HG03064 (cell line): Measurements from ENCODE around the gene HOXB1.
"Not testable (repeated sequence)": the region's sequence is repeated elsewhere in the genome, so short reads cannot be mapped to it uniquely, and the experiment has no call there.

Experiments used
- ATAC-seq: cut with Tn5 transposase; IDR thresholded peaks from one replicate; pipeline ENCODE4 v1.9.1; 2021; ENCODE audit warnings: low read depth; ENCODE audit not compliant: unreplicated experiment

Gene HOXB1

DNA sequence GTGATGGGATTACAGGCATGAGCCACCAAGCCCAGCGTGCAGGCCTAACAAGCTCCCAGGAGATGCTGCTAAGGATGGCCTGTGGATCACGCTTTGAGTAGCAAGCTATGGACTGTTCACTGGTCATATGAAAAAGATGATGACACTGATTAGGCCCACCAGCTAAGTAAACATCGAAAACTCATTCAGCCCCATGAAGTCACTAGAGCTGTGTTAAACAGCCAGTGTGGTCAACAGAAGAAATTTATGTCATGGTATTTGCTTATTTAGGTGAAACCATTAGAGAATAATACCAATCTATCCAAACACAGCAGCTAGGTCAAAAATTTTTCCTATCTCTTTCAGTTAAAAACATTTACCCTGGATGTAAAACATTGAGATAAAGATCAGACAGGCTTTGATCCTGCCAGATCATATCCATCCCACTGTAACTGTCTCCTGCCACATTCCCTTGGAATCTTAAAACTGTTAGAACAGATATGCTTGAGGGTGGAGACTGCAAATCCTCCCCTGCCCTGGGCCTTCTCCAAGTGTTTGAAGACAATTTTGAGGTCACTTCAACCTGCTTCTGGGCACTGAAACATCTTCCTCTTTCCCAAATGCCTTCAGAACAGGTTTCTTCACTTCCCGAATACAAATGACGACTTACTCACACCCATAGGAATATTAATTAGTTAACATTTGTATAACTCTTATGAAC lies 30.9 kb downstream of the HOXB1 start:
- ATAC-seq = no peak

DNA sequence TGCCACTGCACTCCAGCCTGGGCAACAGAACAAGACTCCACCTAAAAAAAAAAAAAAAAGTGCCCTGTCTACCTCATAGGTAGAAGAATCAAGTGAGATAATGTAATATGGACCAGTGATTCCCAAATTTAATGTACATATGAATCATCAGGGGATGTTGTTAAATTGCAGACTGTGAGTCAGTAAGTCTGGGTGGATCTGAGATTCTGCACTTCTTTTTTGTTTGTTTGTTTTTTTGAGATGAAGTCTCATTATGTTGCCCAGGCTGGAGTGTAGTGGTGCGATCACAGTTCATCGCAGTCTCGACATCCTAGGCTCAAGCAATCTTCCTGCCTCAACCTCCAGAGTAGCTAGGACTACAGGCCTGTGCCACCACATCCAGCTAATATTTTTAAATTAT lies 31.6 kb downstream of the HOXB1 start:
- no peak for ATAC-seq

DNA sequence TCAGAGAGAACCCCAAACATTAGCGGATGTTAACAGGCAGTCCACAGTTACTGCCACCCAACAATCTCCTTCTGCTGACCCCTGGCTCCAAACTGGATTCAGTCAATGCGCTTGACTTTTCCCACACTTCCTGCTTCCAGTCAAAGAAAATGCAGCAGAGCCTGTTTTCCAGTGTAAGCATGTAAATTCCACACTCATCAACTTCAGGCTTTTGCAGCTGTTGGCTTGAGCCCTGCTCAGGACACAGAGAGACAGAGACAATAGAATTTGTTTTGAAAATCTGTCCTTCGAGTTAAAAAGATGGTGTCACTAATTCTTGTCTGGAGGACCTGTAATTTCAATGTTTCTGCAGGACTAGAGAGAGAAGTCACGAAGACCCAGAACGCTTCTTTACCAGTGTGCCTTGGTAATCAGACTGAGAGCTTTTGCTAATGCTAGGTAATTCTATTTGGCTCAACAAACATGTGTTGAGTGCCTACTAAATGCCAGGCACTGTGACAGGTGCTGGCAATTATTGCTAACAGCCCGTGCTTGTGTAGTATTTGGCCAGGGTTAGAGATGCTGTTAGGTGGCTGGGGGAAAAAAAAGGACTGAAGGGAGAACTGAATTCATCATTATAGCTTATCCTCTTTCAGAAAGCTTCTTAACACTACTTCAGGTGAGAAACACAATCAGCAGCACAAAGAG lies 32.5 kb downstream of the HOXB1 start:
- no peak for ATAC-seq

DNA sequence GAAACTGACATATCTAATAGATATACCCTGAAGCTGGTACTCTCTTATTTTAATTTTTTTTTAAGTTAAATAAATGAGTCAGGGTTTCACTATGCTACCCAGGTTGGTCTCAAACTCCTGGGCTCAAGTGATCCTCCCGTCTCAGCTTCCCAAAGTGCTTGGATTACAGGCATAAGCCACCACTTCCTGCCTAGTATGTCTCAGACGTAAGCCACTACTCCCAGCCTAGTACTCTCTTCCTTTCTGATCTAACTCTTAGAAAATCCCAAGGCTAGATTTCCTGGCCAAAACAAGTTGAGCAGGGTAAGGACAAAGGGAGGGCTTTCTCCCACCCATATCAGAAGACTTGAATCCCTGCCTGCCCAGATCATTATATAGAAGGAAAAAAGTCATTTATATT lies 33.7 kb downstream of the HOXB1 start:
- ATAC-seq = no peak

DNA sequence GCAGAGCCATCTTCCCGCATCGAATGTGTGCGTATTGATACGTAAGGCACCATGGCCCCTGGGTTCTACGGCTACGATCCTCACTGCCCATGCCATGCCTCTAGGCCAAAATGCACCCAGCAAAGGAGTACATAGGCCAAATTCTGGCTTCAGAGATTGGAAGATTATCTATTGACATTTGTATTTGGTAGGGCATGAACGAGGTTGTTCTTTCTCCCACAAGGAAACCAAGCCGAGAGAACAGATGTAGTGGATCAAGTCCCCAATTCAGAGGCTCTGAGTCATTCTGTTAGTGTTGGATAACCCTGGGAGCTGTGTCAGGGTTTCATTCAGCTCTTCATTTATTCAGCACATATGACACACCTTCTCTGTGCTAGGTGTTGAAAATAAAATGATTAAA lies 36.5 kb downstream of the HOXB1 start:
- ATAC-seq = no peak

DNA sequence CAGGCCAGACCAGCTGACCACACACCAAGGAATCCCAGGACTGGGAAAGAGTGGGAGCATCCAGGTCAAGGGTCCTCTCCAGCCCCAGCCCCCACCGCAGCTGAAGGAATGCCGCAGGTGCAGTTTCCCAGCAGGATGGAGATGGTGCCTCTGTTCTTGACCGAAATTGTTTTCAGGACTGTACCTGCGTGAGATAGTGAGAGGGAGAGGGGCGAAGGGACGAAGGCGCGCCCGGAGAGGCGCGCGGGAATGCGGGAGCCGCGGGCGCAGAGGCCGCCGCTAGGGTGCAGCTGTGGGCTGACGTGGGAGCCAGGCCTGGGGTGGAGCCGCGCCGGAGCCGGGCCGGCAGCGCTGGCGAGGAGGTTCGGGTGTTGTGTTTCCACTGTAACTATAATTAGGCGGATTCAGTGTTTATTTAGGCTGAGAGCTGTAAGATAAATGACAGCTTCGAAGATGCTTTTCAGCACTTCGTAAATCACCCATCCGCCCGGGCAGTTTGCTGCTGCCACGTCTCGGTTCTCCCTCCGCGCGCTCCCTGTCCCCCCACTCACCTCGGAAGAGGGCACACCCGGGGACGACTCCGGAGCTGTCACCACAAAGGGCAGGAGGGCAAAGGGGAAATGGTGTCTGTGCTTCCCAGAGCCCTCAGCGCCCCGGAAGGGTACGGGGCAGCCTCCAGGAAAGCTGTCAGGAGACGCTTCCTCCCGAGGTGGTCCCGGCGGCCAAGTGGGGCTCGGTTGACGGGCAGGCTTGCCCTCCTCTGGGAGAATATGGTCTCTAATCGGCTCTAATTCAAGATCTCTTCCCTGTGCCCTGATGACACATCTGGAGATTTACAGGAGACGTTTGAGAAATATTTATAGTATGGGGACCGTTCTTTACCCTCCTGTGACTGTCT lies 38.2 kb downstream of the HOXB1 start:
- ATAC-seq = no peak

DNA sequence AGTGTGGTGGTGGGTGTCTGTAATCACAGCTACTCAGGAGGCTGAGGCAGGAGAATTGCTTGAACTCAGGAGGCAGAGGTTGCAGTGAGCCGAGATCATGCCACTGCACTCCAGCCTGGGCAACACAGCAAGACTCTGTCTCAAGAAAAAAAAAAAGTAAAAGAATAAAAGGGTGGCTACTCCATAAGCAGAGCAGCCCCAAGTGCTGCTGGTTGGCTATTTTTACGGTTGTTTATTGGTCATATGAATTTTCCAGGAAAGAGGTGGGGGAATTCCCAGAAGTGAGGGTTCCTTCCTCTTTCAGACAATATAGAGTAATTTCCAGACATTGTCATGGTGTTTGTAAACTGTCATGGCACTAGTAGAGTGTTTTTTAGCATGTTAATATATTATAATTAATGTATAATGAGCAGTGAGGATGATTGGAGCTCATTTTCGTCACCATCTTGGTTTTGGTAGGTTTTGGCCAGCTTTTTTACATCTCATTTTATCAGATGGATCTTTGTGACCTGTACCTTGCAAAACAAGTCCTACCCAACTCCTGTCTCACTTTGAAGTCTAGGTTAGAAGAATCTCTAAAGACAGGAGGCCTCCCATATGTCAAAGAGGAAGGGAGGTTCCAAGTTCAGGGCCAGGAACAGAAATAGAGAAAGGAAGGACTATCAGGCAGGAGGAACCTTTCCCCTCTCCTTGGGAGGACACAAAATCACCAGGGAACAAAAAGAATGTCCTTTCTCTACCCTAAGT lies 39.1 kb downstream of the HOXB1 start:
- ATAC-seq = no peak

DNA sequence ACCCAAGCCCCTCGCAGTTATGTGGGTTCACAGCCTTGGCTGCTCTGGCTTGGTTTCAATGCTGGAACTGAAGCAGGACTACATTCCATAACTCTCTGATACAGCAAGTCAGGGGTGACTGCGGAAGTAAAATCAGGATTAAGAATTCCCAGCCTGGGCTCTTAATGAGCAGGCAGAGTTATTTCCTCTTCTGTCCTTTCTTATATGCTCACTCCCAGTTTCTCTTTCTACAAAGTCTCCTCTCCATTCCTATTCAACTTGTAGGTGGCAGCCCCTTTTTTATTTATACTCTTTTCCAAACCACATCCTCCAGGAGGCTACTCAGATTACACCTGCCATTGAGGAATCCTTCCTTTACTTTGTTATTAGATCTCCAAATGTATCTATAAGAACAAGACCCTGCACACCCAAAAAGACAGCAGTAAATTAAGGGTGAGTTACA lies 40.3 kb downstream of the HOXB1 start:
- ATAC-seq = no peak

DNA sequence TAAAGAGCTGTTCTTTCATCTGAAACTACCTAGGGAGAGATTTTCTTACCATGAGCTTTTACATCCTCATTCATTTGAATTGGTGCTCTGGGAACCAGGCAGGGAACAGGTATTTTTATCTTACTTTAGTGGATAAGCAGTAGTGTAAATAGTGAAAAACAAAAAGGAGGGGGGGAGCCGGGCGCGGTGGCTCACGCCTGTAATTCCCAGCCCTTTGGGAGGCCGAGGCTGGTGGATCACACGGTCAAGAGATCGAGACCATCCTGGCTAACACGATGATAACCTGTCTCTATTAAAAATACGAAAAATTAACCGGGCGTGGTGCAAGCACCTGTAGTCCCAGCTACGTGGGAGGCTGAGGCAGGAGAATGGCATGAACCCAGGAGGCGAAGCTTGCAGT lies 41.0 kb downstream of the HOXB1 start:
- no peak for ATAC-seq

DNA sequence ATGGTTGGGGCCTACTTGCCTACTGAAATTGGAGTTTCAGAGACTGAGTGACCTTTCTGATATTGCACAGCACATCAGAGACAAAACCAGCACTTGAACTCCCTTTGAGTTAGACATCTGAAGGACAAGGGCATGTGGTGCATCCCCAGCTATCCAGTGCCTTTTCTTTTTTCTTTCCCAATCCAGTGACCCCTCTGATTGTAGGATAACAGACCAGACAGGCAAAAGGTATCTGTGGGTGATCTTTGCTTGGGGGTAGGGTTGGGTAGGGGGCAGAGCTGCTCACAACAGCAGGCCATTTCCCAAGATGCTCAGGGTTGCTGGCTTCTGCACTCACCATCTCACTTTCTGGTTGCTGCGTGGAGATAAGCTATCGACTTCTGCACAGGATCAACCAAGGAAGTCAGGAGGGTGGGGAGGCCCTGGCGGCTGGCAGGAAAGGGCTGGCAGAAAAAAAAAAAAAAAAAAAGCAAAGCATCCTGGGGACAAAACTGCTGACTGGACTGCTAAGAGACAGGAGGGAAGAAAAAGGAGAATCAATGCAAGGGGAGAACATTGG lies 42.2 kb downstream of the HOXB1 start:
- no peak for ATAC-seq

DNA sequence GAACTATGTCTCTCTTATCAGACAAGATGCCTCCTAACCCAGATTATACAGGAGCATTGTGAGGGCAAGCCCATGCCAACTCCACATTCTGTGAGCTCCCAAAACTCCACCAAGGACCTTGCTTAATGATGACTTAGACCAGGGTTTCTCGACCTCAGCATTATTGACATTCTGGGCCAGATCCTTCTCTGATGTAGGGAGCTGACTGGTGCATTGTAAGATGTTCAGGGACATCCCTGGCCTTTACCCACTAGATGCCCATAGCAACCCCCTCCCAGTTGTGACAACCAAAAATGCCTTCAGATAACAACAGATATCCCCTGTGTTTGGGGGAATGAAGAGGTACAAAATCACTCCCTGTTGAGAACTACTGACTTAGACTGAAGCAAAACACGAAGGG lies 43.6 kb downstream of the HOXB1 start:
- no peak for ATAC-seq

DNA sequence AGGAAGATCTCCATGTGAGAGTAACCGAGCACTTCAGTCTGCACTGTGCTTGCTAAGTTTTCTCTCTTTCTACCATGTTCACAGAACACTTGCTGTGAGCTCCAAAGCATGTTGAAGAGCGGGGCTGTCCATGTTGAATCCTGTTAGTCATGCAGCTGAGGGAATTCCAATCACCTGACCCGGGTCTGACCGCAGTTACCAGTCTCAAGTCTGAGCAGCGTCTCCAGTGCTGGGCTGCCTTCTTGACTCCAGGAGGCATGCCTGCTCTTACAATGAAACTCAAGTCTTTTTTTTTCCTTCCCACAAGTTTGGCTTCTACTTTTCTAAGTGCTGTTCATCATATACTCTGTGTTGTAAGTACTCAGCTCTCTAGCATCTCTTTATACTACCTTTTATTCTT lies 44.3 kb downstream of the HOXB1 start:
- ATAC-seq = no peak

DNA sequence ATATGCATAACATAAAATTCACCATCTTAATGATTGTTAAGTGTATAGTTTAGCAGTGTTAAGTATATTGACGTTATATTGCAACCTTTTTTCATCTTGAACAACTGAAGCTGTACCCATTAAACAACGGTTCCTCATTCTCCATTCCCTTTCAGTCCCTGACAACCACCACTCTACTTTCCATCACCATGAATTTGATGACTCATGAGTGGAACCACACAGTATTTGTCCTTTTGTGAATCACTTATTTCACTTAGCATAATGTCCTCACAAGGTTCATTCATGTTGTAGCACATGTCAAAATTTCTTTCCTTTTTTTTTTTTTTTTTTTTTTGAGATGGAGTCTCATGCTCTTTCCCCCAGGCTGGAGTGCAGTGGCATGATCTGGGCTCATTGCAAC lies 46.0 kb downstream of the HOXB1 start:
- no peak for ATAC-seq

DNA sequence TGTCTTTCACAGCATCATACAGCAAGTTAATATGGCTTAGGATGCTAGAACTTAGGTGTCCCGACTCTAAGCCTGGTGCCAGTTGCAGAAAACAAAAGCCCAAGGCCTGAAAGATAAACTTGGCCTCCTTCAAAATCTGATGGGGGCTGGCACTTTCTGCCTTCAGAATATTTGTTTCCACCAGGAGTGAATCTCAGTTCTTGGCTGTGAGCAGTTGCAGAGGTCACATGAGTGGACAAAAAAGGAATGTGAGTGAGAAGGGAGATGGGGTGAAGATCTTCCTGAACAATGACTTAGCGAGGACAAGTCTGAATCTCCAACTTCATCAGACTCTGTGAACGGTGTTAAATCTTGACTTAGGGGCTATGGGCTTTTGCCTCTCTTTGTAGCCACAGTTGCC lies 46.6 kb downstream of the HOXB1 start:
- no peak for ATAC-seq

DNA sequence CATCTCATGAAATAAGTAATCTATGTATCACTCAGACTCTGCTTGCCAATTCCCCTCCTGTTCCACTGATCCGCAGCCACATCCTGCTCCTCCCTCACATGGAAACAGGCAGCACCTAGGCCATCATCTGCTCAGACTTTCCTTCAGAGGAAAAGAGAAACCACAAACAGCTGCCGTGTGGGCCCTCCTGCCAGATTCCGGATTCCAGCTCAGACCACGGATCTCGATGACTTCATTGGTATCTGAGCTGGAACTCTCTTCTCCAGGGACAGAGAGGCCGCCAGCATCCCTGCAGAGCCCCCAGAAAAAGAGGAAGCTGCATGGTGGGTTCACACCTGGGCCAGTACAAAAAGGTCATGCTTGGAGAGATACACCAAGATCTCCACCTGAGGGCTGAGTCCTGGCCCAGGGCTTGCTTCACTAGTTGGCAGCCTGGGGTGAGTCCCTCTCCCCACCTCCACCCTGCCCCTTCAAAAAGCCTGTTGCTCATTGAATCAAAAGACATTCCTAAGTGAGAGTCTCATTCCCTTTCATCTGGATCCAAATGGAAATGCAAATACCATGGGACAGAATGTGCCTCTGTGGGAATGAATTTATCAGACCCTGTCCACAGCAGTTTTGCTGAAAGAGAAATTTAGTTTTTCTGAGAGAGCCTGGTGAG lies 47.2 kb downstream of the HOXB1 start:
- ATAC-seq = no peak

DNA sequence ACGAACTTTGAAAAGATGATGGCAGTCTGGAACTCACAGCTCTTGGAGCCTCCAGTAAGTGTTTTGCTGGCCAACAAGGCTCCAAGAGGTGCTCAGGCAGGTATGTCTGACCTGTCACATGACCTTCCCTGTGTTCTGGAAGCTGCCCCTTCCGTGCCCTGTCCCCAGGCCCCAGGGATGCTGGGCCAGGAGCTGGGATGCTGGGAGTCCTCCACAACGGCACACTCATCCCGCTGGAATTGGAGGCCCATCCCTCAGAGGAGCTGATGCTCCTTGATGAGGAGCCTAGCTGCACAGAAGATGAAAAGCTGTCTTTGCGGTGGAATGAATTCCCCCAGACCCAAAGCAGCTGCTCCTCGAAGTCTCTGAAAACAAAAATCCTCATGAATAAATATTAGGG lies 47.8 kb downstream of the HOXB1 start:
- no peak for ATAC-seq

DNA sequence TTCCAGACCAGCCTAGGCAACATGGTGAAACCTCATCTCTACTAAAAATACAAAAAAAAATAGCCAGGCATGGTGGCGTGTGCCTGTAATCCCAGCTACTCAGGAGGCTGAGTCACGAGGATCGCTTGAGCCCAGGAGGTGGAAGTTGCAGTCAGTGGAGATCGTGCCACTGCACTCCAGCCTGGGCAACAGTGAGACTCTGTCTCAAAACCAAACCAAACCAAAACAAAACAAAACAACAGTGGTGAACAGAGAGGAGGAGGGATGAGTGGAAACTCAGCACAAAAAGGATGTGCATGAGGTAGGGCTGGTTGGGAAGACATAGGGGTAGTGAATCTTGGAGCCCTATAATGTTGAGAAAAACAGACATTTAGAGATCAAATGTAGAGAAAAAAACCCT lies 48.5 kb downstream of the HOXB1 start:
- ATAC-seq = not testable (repeated sequence)

DNA sequence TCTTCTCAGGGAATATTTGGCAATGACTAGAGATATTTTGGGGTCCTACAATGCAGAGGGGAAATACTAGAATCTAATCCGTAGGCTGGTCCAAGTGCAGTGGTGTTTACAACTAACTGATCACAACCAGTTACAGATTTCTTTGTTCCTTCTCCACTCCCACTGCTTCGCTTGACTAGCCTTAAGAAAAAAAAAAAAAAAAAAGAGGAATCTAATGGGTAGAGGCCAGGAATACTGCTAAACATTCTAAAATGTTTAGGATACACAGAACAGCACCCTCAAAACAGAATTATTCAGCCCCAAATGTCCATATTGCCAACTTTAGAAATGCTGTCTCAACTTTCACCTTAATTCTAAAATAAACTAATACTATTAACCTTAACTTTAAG lies 51.8 kb downstream of the HOXB1 start:
- no peak for ATAC-seq
